Liver (tissue), 9 donors: ENCODE data around the gene TOPAZ1. TPM values are rescaled to one million over a fixed set of nuclear protein-coding genes. Genes with fewer than 3 reads are reported as not detected.
A peak's percentile ranks its signal among the peaks of the same experiment; 100 is the strongest.

ENCODE experiments used
- DNase-seq: peaks from one replicate; pipeline ENCODE4 v3.0.0-alpha.2; 2017; ENCODE audit warnings: low spot score
- H3K27ac ChIP-seq, 2 donors: one replicate each; pipeline ENCODE4 v1.7.0; 2013; ENCODE audit warnings: inconsistent platforms in 2 of 2, low read length in 2 of 2, control low read depth in 1 of 2, low read depth in 1 of 2, mild to moderate bottlenecking in 1 of 2
- H3K27me3 ChIP-seq, 4 donors: one replicate each; pipeline versions ENCODE4 v1.6.1 to v1.7.0; 2013; ENCODE audit warnings: low read length in 3 of 4, inconsistent platforms in 1 of 4, mild to moderate bottlenecking in 1 of 4, moderate library complexity in 1 of 4; ENCODE audit not compliant: control insufficient read depth in 4 of 4, insufficient read depth in 4 of 4
- H3K36me3 ChIP-seq, 4 donors: one replicate each; pipeline versions ENCODE4 v1.6.1 to v1.7.0; 2013; ENCODE audit warnings: low read length in 3 of 4, mild to moderate bottlenecking in 3 of 4, low read depth in 1 of 4, moderate library complexity in 1 of 4; ENCODE audit not compliant: control insufficient read depth in 4 of 4, insufficient read depth in 3 of 4
- H3K4me1 ChIP-seq, 4 donors: one replicate each; pipeline versions ENCODE4 v1.6.1 to v1.7.0; 2013; ENCODE audit warnings: low read length in 3 of 4, mild to moderate bottlenecking in 3 of 4, moderate library complexity in 1 of 4; ENCODE audit not compliant: control insufficient read depth in 4 of 4, insufficient read depth in 4 of 4
- H3K4me3 ChIP-seq, 3 donors: one replicate each; pipeline versions ENCODE4 v1.6.1 to v1.7.0; 2013; ENCODE audit warnings: low read length in 3 of 3, control low read depth in 1 of 3, low read depth in 1 of 3, mild to moderate bottlenecking in 1 of 3
- H3K9ac ChIP-seq, 2 donors: one replicate each; pipeline ENCODE4 v1.7.0; 2013; ENCODE audit warnings: low read length in 2 of 2, mild to moderate bottlenecking in 2 of 2, moderate library complexity in 2 of 2, control low read depth in 1 of 2, low read depth in 1 of 2
- H3K9me3 ChIP-seq, 4 donors: one replicate each; pipeline versions ENCODE4 v1.6.1 to v1.7.0; 2013; ENCODE audit warnings: low read length in 3 of 4; ENCODE audit not compliant: control insufficient read depth in 4 of 4
- ATF3 ChIP-seq: IDR thresholded peaks from 2 replicates; pipeline ENCODE4 v1.6.1; 2016; ENCODE audit warnings: antibody characterized with exemption
- CTCF ChIP-seq: fragments of 150-350 bp; IDR thresholded peaks from 2 replicates; pipeline ENCODE4 v1.5.1; 2017; ENCODE audit warnings: improper control_type of control experiment, low read depth, low read length; ENCODE audit not compliant: missing input control
- EGR1 ChIP-seq, 2 donors: IDR thresholded peaks; 2 replicates each; pipeline ENCODE4 v1.6.1; 2016 to 2018; ENCODE audit warnings: antibody characterized with exemption in 2 of 2, low read depth in 2 of 2
- FOXA1 ChIP-seq: IDR thresholded peaks from 2 replicates; pipeline ENCODE4 v1.6.1; 2016; ENCODE audit warnings: antibody characterized with exemption
- FOXA2 ChIP-seq: IDR thresholded peaks from 2 replicates; pipeline ENCODE4 v1.6.1; 2016; ENCODE audit warnings: antibody characterized with exemption
- GABPA ChIP-seq, 2 donors: IDR thresholded peaks in 1 of 2; conservative IDR thresholded peaks in 1 of 2; 2 replicates each; pipeline ENCODE4 v1.6.1; 2016; ENCODE audit warnings: antibody characterized with exemption in 2 of 2, mild to moderate bottlenecking in 1 of 2, moderate library complexity in 1 of 2
- HNF4A ChIP-seq, 2 donors: conservative IDR thresholded peaks; 2 replicates each; pipeline ENCODE4 v1.6.1; 2016; ENCODE audit warnings: antibody characterized with exemption in 2 of 2, mild to moderate bottlenecking in 2 of 2
- HNF4G ChIP-seq: IDR thresholded peaks from 2 replicates; pipeline ENCODE4 v1.6.1; 2016; ENCODE audit warnings: antibody characterized with exemption
- JUND ChIP-seq, 2 donors: IDR thresholded peaks; 2 replicates each; pipeline ENCODE4 v1.6.1; 2016; ENCODE audit warnings: antibody characterized with exemption in 2 of 2
- MAX ChIP-seq: IDR thresholded peaks from 2 replicates; pipeline ENCODE4 v1.6.1; 2016; ENCODE audit warnings: antibody characterized with exemption
- NR2F2 ChIP-seq: IDR thresholded peaks from 2 replicates; pipeline ENCODE4 v1.6.1; 2016; ENCODE audit warnings: antibody characterized with exemption
- RAD21 ChIP-seq, 2 donors: IDR thresholded peaks; 2 replicates each; pipeline ENCODE4 v1.6.1; 2016; ENCODE audit warnings: antibody characterized with exemption in 2 of 2, mild to moderate bottlenecking in 2 of 2
- RXRA ChIP-seq, 2 donors: IDR thresholded peaks; 2 replicates each; pipeline ENCODE4 v1.6.1; 2017 to 2018; ENCODE audit warnings: antibody characterized with exemption in 2 of 2, mild to moderate bottlenecking in 1 of 2
- SP1 ChIP-seq: IDR thresholded peaks from 2 replicates; pipeline ENCODE4 v1.6.1; 2018; ENCODE audit warnings: antibody characterized with exemption, mild to moderate bottlenecking
- TAF1 ChIP-seq: conservative IDR thresholded peaks from 2 replicates; pipeline ENCODE4 v1.6.1; 2016; ENCODE audit warnings: antibody characterized with exemption, mild to moderate bottlenecking
- YY1 ChIP-seq: IDR thresholded peaks from 2 replicates; pipeline ENCODE4 v1.6.1; 2016; ENCODE audit warnings: antibody characterized with exemption, mild to moderate bottlenecking
- WGBS: extraction: QIAGEN DNeasy Blood & Tissue Kit; methylation state at CpG from one replicate; pipeline ENCODE4 v1.1.7; 2013; 5-methylcytosine and 5-hydroxymethylcytosine counted together
- polyA plus RNA-seq, 2 donors: library from polyadenylated mRNA; stranded (reverse) in 1 of 2; unstranded in 1 of 2; fragments of 200-250 nt in 1 of 2; fragments of >200 nt in 1 of 2; fragmentation: Nextera tagmentation in 1 of 2; extraction: Ambion mirVana in 1 of 2; gene quantifications; one replicate each; pipeline versions ENCODE4 v1.2.1 to v1.2.3, GENCODE V29; 2013 to 2015
- total RNA-seq, 2 donors: library from RNA; depleted of rRNA; stranded (reverse); fragments of >200 nt; gene quantifications; one replicate each; pipeline ENCODE4 v1.2.3, GENCODE V29; 2014
- TF ChIP-seq, protein P1 (sequence below): IDR thresholded peaks from 2 replicates; pipeline ENCODE4 v1.6.1; 2016; ENCODE audit warnings: antibody characterized with exemption, mild to moderate bottlenecking
- TF ChIP-seq, protein P2 (sequence below): IDR thresholded peaks from 2 replicates; pipeline ENCODE4 v1.6.1; 2016; ENCODE audit warnings: antibody characterized with exemption
- donor health status: healthy.
- donor health status: healthy.
- donor health status: healthy.
- donor health status: healthy.
- donor health status: healthy.

Gene TOPAZ1
- total and polyA plus RNA-seq, 4 donors: not detected

GRCh38 chr3:44338010-44338827 is 96.5 kb downstream of the TOPAZ1 start, which contains the start of gene TCAIM (continued):
- TF ChIP-seq, protein P1, sequence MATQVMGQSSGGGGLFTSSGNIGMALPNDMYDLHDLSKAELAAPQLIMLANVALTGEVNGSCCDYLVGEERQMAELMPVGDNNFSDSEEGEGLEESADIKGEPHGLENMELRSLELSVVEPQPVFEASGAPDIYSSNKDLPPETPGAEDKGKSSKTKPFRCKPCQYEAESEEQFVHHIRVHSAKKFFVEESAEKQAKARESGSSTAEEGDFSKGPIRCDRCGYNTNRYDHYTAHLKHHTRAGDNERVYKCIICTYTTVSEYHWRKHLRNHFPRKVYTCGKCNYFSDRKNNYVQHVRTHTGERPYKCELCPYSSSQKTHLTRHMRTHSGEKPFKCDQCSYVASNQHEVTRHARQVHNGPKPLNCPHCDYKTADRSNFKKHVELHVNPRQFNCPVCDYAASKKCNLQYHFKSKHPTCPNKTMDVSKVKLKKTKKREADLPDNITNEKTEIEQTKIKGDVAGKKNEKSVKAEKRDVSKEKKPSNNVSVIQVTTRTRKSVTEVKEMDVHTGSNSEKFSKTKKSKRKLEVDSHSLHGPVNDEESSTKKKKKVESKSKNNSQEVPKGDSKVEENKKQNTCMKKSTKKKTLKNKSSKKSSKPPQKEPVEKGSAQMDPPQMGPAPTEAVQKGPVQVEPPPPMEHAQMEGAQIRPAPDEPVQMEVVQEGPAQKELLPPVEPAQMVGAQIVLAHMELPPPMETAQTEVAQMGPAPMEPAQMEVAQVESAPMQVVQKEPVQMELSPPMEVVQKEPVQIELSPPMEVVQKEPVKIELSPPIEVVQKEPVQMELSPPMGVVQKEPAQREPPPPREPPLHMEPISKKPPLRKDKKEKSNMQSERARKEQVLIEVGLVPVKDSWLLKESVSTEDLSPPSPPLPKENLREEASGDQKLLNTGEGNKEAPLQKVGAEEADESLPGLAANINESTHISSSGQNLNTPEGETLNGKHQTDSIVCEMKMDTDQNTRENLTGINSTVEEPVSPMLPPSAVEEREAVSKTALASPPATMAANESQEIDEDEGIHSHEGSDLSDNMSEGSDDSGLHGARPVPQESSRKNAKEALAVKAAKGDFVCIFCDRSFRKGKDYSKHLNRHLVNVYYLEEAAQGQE: peak; percentile 90
- TF ChIP-seq EGR1 (IDR thresholded peaks at IDR 0.05; ENCODE audit: low read depth in 2 of 2) (peak in 1 of 2 donors; percentile 22), MAX (peak; percentile 33), FOXA2 (no peak)

DNA sequence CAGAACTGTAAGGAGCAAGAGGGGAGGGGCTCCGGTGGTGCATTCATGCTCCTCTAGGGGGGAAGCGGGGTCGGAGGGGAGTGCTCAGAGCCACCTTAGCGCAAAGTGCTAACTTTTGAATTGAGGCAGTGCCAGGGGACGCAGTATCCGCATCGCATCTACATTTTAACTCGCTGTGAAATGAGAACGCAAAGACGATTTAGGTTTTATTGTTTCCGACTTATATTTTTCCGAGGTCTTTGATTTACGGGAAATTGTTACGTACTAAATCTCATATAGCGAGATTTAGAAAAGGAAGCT is 97.1 kb downstream of the TOPAZ1 start:
- WGBS: under 1% methylated on average over 15 of the region's 15 CpGs
- H3K27me3 ChIP-seq: no peaks in the 10 kb centered on the region
- peak overlapping the region; percentile 65 to 98 (median 95) for H3K4me3 ChIP-seq
- peak overlapping the region; percentile 98 to 99 for H3K27ac ChIP-seq
- no peaks in the 10 kb centered on the region for H3K9me3 ChIP-seq
- peak overlapping the region; percentile 97 to 99 for H3K9ac ChIP-seq
- H3K36me3 ChIP-seq: no peaks in the 10 kb centered on the region
- H3K4me1 ChIP-seq: peaks cover 2 to 25% (median 16%) of the 10 kb centered on the region in 4 donors
- no peak for DNase-seq
- TF ChIP-seq FOXA1 (no peak), YY1 (peak; percentile 23), SP1 (no peak), RXRA (IDR thresholded peaks at IDR 0.05) (no peak), JUND (IDR thresholded peaks at IDR 0.05) (no peak), NR2F2 (no peak), ATF3 (no peak), TAF1 (peak; percentile 94), HNF4G (no peak), GABPA (IDR thresholded peaks at IDR 0.05 in 1 of 2, conservative IDR thresholded peaks at IDR 0.05 in 1 of 2) (no peak), MAX (no peak), RAD21 (IDR thresholded peaks at IDR 0.05) (peak in 1 of 2 donors; percentile 42), HNF4A (conservative IDR thresholded peaks at IDR 0.05) (peak in 1 of 2 donors; percentile 38), EGR1 (IDR thresholded peaks at IDR 0.05; ENCODE audit: low read depth in 2 of 2) (no peak), FOXA2 (no peak), CTCF (no peak)
- TF ChIP-seq, protein P2, sequence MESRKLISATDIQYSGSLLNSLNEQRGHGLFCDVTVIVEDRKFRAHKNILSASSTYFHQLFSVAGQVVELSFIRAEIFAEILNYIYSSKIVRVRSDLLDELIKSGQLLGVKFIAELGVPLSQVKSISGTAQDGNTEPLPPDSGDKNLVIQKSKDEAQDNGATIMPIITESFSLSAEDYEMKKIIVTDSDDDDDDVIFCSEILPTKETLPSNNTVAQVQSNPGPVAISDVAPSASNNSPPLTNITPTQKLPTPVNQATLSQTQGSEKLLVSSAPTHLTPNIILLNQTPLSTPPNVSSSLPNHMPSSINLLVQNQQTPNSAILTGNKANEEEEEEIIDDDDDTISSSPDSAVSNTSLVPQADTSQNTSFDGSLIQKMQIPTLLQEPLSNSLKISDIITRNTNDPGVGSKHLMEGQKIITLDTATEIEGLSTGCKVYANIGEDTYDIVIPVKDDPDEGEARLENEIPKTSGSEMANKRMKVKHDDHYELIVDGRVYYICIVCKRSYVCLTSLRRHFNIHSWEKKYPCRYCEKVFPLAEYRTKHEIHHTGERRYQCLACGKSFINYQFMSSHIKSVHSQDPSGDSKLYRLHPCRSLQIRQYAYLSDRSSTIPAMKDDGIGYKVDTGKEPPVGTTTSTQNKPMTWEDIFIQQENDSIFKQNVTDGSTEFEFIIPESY: no peak
- TF ChIP-seq, protein P1: peak; percentile 90
